Measurements from ENCODE around the gene PLA2G5.

The PLA2G5 gene

DNA sequence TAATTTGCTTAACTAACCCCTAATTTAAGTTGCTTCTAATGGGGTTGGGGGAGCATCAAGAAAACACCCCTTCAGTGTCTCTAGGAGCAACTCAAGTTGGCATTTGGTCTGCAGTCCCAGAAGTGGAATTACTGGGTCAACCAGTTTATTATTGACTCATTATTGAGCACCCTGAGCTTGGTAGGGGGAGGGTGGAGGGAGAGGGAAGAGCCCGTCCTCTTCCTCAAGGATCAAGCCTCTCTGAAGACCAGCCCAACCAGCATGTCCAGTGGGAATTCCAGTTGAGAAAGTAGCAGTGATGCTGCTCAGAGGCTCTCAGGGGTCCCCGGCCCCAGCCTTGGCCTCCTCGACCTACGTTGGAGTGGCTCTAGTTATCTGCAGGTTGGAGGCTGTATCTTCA lies 67.1 kb downstream of the PLA2G5 start:
- in situ Hi-C loops (cut with HindIII; ENCODE audit: low pct_ligation_motif_present, low pct_unique_long_range_greater_than_20kb, low sequenced_read_pairs), result no loop called here
- DNase-seq, result no peak

DNA sequence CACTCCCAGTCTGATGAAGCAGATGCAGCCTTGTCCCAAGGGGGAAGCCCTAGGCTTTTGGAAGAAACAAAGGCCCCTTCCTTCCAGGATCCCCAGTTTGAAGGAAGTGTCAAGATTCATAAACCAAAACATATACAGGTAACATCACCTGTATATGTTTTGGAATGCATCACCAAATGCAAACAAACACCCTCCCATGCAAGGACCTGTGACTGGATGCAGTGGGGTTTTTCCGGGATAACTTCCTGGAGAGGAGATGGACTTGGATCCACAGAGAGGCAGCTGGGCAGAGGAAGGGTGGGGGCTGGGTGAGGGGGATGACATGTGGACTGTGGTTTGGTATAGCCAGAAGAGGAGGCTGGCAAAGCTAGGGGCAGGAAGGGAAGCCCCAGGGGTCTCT lies 67.6 kb downstream of the PLA2G5 start:
- no peak for DNase-seq
- in situ Hi-C loops (cut with HindIII; ENCODE audit: low pct_ligation_motif_present, low pct_unique_long_range_greater_than_20kb, low sequenced_read_pairs), result no loop called here

DNA sequence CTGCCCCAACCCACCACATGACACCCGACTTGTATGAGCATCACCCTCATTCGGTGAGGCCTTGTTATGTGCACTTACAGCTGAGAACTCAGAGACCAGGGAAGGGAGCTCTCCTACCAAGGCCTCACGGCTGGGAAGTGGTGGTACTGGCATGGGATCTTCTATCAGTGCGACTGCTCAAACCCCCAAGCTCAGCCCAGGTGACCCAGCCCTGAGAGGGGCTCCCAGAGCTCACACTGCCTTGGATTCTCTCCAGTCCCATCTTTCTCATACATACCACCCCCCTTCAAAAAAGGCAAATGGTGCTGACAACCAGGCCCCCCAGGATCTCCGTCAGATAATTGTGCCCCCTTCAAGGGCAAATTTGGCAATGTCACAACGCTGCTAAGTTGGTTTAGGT lies 68.4 kb downstream of the PLA2G5 start:
- in situ Hi-C loops (cut with HindIII; ENCODE audit: low pct_ligation_motif_present, low pct_unique_long_range_greater_than_20kb, low sequenced_read_pairs), result no loop called here
- no peak for DNase-seq

DNA sequence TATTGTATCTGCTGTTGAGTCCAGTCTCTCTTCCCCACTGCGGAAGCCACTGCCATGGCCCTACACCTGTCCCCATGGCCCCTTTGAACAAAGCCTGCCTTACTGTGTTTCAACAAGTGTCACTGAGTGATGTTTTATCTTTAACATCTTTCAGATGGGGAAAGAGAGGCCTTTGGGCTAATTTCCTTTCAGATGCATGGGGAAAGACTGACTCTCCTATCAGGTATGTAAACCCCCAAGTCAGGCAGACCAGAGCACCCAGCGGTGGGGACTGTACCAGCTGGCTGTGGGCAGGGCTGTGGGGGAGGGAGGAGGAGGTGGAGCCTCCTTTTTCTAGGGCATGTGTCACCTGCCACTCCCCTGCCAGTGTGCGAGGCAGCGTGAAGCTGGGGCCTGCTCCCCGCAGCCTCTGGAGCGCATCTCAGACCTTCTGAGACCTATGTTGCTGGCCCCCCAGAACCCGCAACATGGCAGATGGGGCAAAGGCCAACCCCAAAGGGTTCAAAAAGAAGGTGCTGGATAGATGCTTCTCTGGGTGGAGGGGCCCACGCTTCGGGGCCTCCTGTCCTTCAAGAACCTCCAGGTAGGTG lies 69.1 kb downstream of the PLA2G5 start, which contains the start of gene PLA2G2F:
PLA2G2F (plus strand) TSS at position 363 of the 590 bp plus-strand sequence; CDS start at position 468, 105 bp downstream.
- DNase-seq, result no peak
- in situ Hi-C loops (cut with HindIII; ENCODE audit: low pct_ligation_motif_present, low pct_unique_long_range_greater_than_20kb, low sequenced_read_pairs), result no loop called here

DNA sequence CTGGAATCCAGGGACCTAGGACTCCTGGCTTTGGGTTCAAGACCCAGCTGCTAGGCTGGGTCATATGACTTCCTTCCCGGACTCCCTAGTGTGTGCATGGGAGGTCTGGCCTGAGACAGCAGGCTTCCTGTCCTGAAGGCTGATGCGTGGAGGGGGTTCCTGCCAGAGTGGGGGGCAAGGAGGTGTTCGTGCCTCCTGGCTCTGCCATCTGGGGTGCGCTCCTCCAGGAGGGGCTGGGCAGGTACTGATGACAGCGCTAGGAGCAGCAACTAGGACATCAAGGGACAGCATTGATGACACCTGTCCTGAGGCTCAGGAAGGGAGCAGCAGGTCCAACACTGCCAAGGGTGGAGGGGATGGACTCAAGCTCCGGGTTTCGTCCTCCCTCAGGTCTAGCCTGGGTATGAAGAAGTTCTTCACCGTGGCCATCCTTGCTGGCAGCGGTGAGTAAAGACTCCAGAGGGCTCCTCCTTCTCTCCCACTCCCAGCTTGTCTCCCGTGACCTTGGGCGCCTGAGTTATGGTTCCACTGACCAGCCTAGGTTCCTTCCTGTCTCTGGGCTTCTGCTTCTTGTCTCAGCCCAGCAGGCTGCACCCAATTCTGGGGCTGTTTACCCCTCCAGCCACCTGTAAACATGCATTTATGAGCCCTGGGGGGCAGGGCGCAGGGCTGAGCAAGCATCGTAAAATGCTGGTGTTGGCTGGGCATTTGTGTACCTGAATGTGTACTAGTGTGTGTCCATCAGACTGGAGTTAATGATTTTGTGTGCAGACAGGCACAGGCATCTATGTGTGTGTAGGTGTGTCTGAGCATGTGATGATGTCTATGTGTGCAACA lies 70.0 kb downstream of the PLA2G5 start:
- in situ Hi-C loops (cut with HindIII; ENCODE audit: low pct_ligation_motif_present, low pct_unique_long_range_greater_than_20kb, low sequenced_read_pairs), result no loop called here
- no peak for DNase-seq

DNA sequence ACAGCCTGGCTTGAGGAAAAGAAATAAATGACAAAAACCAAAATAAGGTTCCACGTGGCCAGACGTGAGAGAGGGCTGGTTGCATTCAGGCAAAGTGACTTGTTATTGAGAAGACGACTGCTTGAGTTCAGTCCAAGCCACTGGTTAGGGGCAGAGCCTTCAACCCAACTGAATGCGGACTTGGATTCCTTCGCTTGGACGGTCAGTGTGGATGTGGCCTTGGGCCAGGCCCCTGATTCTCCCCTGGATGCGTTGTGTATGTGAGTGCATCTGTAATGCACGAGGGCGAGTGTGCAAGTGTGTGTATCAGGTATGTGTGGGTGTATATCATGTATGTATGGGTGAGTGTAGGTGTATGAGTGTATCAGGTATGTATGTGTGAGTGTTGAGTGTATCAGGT lies 71.0 kb downstream of the PLA2G5 start:
- no peak for DNase-seq
- in situ Hi-C loops (cut with HindIII; ENCODE audit: low pct_ligation_motif_present, low pct_unique_long_range_greater_than_20kb, low sequenced_read_pairs), result no loop called here

DNA sequence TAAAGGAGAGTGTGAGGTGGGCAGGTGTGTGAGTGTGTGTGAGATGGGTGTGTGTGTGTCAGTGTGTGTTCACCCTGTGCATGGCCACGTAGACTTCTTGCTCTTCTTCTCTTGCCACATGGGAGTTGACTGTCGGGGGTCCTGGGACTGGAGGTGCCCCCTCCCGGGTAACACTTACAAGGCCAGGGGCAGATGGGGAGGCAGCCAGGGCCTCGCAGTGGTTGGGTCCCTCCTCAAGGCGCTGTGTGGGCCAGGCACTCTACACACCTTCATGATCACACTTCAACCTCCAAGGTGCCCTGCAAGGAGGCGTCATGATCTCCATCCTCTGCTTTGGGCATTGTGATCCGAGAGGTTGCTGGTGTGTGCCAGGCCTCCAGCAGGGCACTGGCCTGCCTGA lies 71.5 kb downstream of the PLA2G5 start:
- in situ Hi-C loops (cut with HindIII; ENCODE audit: low pct_ligation_motif_present, low pct_unique_long_range_greater_than_20kb, low sequenced_read_pairs), result no loop called here
- DNase-seq, result no peak

All from ACHN (cell line).